Measurements from ENCODE around the gene LYPLAL1.

GRCh38 chr1:219125342-219125741, 48.3 kb upstream of the LYPLAL1 start:
- TF ChIP-seq CTCF (IDR thresholded peaks at IDR 0.05; ENCODE audit: low read depth, low read length) (no peak), POLR2A (IDR thresholded peaks at IDR 0.05; ENCODE audit: extremely low read depth, insufficient read length) (no peak), MAX (IDR thresholded peaks at IDR 0.05; ENCODE audit: low read depth, low read length) (no peak), MYC (IDR thresholded peaks at IDR 0.05; ENCODE audit: low read depth, low read length) (no peak)

Measured in NB4 (cell line).